ENCODE results near the gene DTNB. TPM values are rescaled to one million over a fixed set of nuclear protein-coding genes. Genes with fewer than 3 reads are reported as not detected.

The DTNB gene
- total RNA-seq, 2 donors from 2014 or later = 4.3 to 4.4 TPM

GRCh38 chr2:25341011-25341727, 332.2 kb downstream of the DTNB start:
- Histone ChIP-seq H3K9me3 (no peaks in the 10 kb centered on the region), H3K36me3 (no peaks in the 10 kb centered on the region), H3K4me3 (peak overlapping the region; percentile 55 to 77), H3K27ac (peak overlapping the region; percentile 85 to 93), H3K4me1 (peaks cover 0 to 46% of the 10 kb centered on the region in 2 donors), H3K27me3 (no peaks in the 10 kb centered on the region)
- no peak for DNase-seq (ENCODE audit: low spot score)
- TF ChIP-seq CTCF (IDR thresholded peaks at IDR 0.05) = no peak

- no peaks in the 10 kb centered on the region for H3K27me3 ChIP-seq
- H3K9me3 ChIP-seq = no peaks in the 10 kb centered on the region
- H3K4me1 ChIP-seq = peaks cover 0 to 54% of the 10 kb centered on the region in 2 donors
- no peak for TF ChIP-seq CTCF (IDR thresholded peaks at IDR 0.05)
- H3K36me3 ChIP-seq = no peaks in the 10 kb centered on the region
- DNase-seq (ENCODE audit: low spot score) = no peak
- peak overlapping the region; percentile 55 to 77 for H3K4me3 ChIP-seq
- peak overlapping the region; percentile 85 to 93 for H3K27ac ChIP-seq
These were observed 333.0 kb downstream of the DTNB start for GRCh38 chr2:25340181-25340921.

DNA sequence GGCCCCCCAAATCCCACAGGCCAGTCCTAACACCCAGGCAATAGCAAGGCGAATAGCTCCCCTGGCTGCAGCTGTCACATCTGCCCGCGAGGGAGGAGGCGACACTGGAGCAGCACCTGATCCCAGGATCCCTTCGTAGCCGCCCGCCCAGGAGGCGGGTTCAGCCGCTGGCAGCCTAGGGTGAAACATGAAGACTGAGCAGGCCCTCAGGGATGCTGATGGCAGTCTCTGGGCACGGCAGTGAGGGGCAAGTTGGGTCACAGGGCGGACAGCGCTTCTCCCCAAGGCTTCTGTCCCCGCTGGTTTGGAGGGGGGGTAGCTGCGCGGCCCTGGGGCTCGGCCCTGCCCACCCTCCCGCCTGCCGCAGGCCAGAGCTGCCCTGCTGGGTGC, 333.6 kb downstream of the DTNB start:
- peak in 1 of 2 donors; percentile 54 for TF ChIP-seq CTCF (IDR thresholded peaks at IDR 0.05)
- H3K4me1 ChIP-seq = peaks cover 0 to 58% of the 10 kb centered on the region in 2 donors
- no peaks in the 10 kb centered on the region for H3K27me3 ChIP-seq
- DNase-seq (ENCODE audit: low spot score) = no peak
- no peaks in the 10 kb centered on the region for H3K9me3 ChIP-seq
- H3K27ac ChIP-seq = peak overlapping the region; percentile 85 to 93
- peak overlapping the region; percentile 55 to 77 for H3K4me3 ChIP-seq
- no peaks in the 10 kb centered on the region for H3K36me3 ChIP-seq

GRCh38 chr2:25339211-25339674, 334.1 kb downstream of the DTNB start:
- H3K36me3 ChIP-seq = no peaks in the 10 kb centered on the region
- TF ChIP-seq CTCF (IDR thresholded peaks at IDR 0.05) = no peak
- no peak overlapping the region for H3K4me3 ChIP-seq
- no peak for DNase-seq (ENCODE audit: low spot score)
- no peaks in the 10 kb centered on the region for H3K27me3 ChIP-seq
- H3K27ac ChIP-seq = peak overlapping the region; percentile 85 to 93
- H3K4me1 ChIP-seq = peaks cover 0 to 64% of the 10 kb centered on the region in 2 donors
- no peaks in the 10 kb centered on the region for H3K9me3 ChIP-seq

GRCh38 chr2:25338401-25338800, 335.0 kb downstream of the DTNB start:
- H3K27me3 ChIP-seq = no peaks in the 10 kb centered on the region
- H3K4me3 ChIP-seq = no peak overlapping the region
- no peak for DNase-seq (ENCODE audit: low spot score)
- peaks cover 0 to 72% of the 10 kb centered on the region in 2 donors for H3K4me1 ChIP-seq
- H3K9me3 ChIP-seq = no peaks in the 10 kb centered on the region
- H3K36me3 ChIP-seq = no peaks in the 10 kb centered on the region
- no peak for TF ChIP-seq CTCF (IDR thresholded peaks at IDR 0.05)
- peak overlapping the region; percentile 85 to 93 for H3K27ac ChIP-seq

Measured in right atrium auricular region (tissue), 2 donors.